ENCODE data around the gene KIAA1191. TPM values are rescaled to one million over a fixed set of nuclear protein-coding genes. Genes with fewer than 3 reads are reported as not detected.
"Not testable (repeated sequence)": the region's sequence is repeated elsewhere in the genome, so short reads cannot be mapped to it uniquely, and the experiment has no call there.

KIAA1191 gene
- total RNA-seq, 2 donors from 2014 or later = 80.9 to 90.2 TPM

DNA sequence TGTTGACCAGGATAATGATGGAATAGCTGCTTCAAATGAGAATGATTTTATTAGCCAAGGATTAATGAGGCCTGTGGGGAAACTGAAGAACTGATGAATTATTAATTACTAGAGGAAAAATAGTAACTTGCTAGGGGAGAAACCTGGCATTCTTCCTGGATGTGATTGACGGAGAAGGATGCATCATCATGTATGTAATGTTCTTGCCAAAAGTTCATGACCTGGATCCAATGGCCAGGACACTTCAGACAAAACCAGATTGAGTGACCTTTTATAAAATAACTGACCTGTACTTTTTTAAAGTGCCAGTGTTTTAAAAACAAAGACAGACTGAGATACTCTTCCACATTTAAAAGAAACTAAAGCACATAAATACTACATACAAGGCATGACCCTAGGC, 23.7 kb downstream of the KIAA1191 start:
- intact Hi-C loops (cut with DNase I) = no loop called here
- DNase-seq (ENCODE audit: low spot score) = no peak

DNA sequence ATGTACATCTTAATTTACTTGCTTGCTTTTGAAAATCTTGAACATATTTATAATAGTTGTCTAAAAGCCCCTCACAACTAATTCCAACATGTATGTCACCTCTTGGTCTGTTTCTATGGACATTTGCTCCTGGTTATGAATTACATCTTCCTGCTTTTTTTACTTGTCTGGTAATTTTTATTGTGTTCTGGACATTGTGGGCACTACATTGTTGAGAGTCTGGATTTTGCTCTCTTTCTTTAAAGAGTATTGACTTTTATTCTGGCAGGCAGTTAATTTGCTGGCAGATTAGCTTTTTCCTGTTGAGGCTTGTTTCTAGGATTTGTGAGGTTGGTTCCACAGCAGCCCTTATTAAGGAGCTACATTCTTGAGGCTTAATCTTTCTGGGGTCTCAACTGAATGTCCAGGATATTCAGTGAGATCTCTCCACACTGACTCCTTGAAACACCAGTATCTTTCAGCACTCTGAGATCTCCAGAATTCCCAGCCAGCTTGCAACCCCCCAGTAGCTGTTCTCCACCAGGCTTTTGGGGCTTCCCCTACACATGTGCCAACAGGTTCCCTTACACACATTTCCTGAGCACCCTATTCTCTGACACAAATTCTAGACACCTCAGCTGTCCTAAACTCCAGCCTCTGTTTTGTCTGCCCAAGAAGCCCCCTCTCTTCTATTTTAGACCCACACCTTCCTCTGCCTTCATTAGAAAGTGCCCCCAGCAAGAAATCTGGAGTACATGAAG, 27.4 kb downstream of the KIAA1191 start:
- no peak for DNase-seq (ENCODE audit: low spot score)
- intact Hi-C loops (cut with DNase I) = no loop called here

DNA sequence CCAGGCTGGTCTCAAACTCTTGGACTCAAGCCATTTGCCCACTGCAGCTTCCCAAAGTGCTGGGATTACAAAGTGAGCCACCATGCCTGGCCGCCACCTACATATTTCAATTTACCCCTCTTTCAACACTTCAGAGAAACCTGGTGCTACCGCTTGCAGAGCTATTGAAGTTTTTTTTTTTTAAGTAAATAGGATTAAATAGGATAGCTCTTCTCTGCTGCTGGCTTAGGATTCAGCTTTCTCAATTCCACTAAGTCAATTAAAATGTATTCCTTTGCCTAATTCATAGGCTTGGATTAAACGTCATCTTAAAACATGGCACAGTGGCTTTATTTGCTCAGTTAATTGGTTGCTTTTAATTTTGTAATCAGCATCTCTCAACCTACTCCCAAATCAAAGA, 41.0 kb downstream of the KIAA1191 start:
- intact Hi-C loops (cut with DNase I) = no loop called here
- DNase-seq (ENCODE audit: low spot score) = no peak

DNA sequence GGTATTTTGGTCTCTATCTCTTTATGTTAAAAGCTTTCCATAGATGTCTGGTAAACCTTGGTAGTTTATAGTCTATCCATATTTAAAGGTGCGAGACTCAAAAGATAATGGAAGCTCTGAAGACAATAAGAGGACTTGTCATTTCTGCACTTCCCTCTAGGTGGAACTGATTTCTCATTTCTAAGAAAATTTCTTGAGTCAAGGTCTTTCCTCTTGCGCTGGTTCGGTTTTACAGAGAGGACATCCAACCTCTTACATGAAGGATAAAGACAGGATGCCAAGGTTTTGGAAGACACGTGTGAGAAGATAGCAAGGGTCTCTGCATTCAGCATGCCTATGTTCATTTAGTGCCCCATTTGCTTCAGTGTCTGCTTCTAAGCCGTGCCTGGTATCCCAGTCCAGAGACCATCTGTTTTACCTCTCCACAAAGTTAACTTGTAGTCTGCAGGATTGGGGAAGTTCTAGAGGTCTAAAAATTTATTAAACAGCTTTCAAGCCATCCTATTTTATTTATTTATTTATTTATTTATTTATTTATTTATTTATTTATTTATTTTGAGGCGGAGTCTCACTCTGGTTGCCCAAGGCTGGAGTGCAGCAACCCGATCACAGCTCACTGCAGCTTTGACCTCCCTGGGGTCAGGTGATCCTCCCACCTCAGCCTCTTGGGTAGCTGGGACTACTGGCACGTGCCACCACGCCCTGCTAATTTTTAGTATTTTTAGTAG, 41.6 kb downstream of the KIAA1191 start:
- intact Hi-C loops (cut with DNase I) = no loop called here
- DNase-seq (ENCODE audit: low spot score) = no peak

DNA sequence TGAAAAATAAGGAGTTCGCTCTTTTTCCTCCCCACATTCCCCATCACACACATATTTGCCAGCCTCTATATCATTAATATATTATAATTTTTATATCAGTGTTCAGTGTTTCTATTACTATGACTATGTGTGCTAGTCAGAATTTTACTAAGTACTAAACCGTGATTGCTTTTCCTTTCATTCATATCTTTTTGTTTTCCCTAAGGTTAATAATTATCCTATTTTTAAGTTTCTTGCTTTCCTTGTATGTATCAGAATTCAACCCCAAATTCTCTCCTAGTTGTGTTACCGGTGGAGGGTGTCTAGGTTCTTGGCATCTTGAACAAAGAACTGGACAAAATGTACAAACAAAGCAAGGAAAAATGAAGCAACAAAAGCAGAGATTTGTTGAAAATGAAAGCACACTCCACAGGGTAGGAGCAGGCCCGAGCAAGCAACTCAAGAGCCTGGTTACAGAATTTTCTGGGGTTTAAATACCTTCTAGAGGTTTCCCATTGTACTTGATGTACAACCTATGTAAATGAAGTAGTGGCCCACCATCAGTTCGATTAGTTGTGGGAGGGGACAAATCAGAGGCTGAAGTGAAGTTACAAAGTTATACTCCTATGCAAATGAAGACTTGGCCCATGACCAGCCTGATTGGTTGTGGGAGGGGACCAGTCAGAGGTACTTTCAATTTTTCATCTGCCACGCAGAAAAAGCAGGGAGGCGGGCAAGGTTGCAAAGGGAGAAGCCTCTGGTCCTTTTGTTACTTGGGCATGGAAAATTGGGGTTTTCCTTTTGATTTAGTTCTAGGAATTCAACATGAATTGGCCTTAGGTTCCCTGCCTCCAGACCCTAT, 43.8 kb downstream of the KIAA1191 start:
- DNase-seq (ENCODE audit: low spot score) = no peak
- intact Hi-C loops (cut with DNase I) = no loop called here

DNA sequence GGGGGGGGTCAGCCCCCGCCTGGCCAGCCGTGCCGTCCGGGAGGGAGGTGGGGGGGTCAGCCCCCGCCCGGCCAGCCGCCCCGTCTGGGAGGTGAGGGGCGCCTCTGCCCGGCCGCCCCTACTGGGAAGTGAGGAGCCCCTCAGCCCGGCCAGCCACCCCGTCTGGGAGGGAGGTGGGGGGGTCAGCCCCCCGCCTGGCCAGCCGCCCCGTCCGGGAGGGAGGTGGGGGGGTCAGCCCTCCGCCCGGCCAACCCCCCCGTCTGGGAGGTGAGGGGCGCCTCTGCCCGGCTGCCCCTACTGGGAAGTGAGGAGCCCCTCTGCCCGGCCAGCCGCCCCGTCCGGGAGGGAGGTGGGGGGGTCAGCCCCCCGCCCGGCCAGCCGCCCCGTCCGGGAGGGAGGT, 56.2 kb downstream of the KIAA1191 start:
- intact Hi-C loops (cut with DNase I); DNase-seq (ENCODE audit: low spot score): not testable (repeated sequence)

Small RNAs within 50 kb of the gene (microRNA-seq; reads per million reads assigned to microRNA genes)
- gene MIR1271 (ENCODE audit: borderline microRNAs expressed in 2 of 2) = 6.8 to 13.6 reads per million in 2 donors

Other genes starting within 250 kb of the KIAA1191 start
- gene SIMC1, start 123.3 kb downstream of the KIAA1191 start, total RNA-seq = 10 to 100 TPM in 1 of 2 donors, 1 to 10 TPM in 1; 8.3 to 10.9 TPM
- gene ARL10, start 3.7 kb upstream of the KIAA1191 start, total RNA-seq = 10 to 100 TPM; 12.4 to 15.2 TPM
- 10 to 100 TPM; 17.5 to 18.1 TPM for gene NOP16, start 26.8 kb upstream of the KIAA1191 start, total RNA-seq
- gene HIGD2A, start 27.0 kb upstream of the KIAA1191 start, total RNA-seq = 10 to 100 TPM; 66.9 to 90.4 TPM
- 100 to 1,000 TPM; 147 to 179 TPM for gene CLTB, start 54.8 kb upstream of the KIAA1191 start, total RNA-seq
- gene FAF2, start 86.6 kb upstream of the KIAA1191 start, total RNA-seq = 10 to 100 TPM; 27.3 to 27.7 TPM
- 10 to 100 TPM; 16.2 to 16.6 TPM for gene RNF44, start 175.6 kb upstream of the KIAA1191 start, total RNA-seq
- under 1 TPM in 1 of 2 donors, not detected in 1; 0.14 TPM for gene CDHR2, start 187.6 kb upstream of the KIAA1191 start, total RNA-seq
- gene GPRIN1, start 248.4 kb upstream of the KIAA1191 start, total RNA-seq = 1 to 10 TPM in 1 of 2 donors, under 1 TPM in 1; 0.37 to 1.1 TPM